GM19324 (cell line): Measurements from ENCODE around the gene PNKP.

Experiments
- ATAC-seq: cut with Tn5 transposase; IDR thresholded peaks from one replicate; pipeline ENCODE4 v1.9.1; 2021; ENCODE audit warnings: mild to moderate bottlenecking, moderate library complexity; ENCODE audit not compliant: unreplicated experiment, low FRiP score

Gene PNKP

DNA sequence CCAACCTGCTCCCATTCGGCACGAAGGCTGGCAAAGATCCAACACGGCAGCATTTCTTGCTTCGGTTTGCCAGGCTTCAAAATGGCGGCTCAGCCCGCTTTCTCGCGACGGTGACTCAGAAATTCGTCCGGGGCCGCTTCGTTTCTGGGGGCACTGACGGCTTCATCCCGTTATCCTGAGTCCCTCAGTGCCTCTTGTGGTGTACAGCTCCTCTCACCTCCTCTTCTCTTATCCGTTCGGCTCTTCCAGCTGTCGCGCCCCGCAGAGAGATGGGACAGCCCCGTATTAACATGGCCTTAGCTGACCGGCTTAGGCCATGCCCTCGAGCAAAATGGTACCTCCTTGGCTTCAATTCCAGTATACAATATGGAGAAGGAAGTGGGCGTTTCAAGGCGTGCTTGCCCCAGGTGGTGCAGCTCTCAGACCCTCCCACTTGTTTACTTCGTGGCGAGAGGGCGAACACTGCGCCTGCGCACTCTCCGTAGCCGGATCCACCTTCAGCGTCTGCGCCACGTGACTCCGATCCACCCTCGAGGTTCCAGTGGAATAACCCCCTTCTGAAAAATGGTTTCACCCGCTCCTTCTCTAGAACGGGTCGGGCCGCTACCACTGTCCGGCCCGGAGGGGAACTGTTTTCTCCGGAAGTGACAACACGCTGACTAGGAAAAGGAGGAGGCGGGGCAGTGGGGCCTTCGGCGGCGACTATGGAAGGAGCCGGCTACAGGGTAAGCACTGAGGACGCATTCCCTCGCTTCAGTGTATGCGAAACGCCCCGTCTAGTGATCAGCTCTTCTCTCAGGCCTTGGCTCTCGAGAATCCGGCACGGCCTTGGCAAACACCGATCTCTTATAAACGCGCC is 9.9 kb upstream of the PNKP start, which contains the start of the genes AKT1S1 and TBC1D17:
Gene AKT1S1 (minus strand): TSS at position 336 of the 859 bp plus-strand sequence. CDS start 4,060 bp downstream, outside the sequence.
Gene TBC1D17 (plus strand): TSS at position 683 of the 859 bp plus-strand sequence. CDS start 22 bp downstream, at position 705.
- ATAC-seq: peak; percentile 71

DNA sequence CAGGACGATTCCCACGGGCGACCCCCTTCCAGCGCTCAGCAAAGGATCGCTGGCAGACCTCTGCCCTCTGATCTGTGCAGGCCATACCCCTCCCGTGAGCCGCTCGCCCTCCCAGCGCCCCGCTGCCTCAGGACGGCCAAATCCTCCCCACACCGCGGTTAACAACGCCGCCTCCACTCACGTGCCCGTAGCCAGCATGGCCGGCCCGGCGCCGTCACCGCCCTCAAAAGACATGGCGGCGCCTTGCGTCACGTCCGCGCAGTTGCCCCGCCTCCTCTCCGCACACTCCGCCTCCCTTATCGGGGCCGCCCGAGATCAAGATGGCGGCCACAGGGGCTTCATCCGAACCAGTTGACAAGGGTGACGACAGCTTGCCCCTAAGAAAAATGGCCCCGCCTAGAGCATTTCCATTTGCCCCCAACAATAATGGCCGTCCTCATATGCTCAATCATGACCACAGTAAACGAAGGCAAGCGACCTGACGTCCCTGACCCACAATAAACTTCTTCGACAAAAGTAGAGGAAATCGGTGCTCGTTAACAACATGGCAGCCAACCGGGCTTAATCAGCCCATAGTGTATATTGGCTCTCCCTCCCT is 9.1 kb upstream of the PNKP start:
- peak; percentile 49 for ATAC-seq

DNA sequence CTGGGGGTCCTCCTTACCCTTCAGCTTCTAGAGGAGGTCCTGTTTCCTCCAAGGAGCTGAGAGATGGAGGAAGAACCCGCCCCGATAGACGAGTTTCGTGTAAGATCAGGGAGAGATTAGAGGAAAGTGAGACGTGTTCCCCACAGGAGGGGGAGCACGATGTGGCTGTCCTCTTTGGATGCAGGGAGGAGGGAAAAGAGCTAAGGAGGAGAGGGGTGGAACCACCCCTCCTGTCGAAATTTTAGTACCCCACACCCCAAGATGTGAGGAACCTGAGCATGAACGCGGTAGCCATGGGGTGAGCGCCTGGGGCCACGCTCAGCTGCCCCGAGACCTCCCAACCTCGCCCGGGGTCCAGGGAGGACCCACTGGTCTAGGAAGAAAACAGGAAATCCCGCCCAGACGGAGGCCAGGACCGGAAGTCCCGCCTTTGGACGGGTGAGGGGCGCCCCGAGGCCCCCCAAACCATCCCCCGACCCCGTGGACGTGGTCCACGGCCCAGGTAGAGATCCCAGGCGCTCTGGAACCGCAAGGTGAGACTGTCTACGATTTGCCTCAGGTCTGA is 8.6 kb upstream of the PNKP start:
- ATAC-seq: no peak

DNA sequence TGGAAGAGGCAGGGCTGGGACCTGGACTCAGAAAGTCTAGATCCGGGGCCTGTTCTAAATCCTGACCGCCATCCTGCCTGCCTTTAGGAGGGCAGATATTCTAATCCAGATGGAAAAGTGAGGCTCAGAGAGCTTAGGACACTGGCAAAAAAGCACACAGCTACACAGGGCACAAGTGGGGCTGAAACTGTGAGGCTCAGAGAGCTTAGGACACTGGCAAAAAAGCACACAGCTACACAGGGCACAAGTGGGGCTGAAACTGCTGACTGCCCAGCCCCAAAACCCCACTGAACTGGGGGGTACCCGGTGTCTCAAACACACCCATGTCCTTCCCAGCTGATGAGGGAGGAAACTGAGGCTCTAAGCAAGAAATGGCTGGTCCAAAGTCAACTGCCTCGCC is 7.8 kb upstream of the PNKP start:
- ATAC-seq: no peak

DNA sequence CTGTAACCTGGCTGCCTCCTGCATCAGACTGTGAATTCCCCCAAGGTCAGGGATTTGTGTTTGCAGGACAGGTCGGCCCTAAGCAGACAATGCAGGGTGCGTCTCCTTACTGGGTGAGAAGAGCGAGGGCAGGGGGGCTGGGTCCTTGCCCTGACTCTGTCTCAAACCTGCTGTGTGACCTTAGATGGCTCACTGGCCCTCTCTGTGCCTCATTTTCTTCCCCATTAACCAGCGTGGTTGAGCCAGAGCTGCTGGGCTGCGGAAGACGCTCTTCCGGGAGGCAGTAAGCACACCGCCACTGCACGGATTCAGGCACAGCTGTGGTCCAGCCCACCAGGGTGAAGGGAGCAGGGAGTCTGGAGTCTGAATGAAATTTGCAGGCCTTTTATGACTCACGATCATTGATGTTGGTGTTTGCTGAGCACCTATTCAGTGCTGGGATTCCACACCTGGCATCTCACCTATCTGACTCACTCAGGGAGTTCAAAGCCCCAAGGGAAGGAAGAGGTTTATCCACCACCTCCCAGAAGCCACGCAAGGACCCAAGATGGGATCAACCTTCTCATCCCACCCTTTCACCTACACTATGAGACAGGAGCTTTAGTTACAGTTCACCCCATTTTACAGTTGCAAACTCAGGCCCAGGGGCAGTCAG is 7.3 kb upstream of the PNKP start:
- ATAC-seq: no peak

DNA sequence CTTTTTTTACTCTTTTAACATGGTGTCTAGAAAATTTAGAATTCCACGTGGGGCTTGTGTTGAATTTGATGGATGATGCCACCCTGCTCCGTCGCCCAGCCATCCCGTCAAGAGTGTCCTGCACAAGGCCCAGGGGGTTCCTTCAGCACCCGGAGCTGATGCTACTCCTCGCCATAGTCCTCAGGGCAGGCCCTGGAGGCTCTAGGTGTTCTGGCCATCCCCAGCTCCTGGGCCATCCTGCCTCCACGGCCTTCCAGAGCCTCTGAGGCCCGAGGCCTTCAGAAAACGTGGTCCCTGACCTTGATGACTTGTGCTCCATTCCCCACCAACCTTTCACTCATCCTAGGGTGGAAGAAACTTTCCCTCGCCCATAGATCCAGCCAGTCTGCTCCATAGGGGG is 6.5 kb upstream of the PNKP start:
- no peak for ATAC-seq

DNA sequence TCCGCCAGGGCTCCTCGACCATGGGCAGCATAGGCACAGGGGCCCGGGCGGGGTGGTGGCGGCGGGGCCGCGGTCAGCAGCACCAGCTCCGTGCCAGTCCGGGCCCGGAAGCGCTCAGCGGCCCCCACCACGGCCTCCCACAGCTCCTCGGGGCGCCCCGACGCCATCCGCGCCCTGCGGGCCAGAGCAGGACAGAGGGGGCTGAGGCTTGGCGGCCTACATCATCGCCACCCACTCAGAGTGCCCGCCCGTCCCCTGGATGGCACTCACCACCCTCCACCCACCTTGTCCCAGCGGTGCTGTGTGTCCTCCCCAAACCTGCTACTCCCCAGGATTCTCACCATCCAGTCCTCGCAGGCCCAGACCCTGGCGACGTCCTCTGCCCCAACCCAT is 5.7 kb upstream of the PNKP start:
- no peak for ATAC-seq

DNA sequence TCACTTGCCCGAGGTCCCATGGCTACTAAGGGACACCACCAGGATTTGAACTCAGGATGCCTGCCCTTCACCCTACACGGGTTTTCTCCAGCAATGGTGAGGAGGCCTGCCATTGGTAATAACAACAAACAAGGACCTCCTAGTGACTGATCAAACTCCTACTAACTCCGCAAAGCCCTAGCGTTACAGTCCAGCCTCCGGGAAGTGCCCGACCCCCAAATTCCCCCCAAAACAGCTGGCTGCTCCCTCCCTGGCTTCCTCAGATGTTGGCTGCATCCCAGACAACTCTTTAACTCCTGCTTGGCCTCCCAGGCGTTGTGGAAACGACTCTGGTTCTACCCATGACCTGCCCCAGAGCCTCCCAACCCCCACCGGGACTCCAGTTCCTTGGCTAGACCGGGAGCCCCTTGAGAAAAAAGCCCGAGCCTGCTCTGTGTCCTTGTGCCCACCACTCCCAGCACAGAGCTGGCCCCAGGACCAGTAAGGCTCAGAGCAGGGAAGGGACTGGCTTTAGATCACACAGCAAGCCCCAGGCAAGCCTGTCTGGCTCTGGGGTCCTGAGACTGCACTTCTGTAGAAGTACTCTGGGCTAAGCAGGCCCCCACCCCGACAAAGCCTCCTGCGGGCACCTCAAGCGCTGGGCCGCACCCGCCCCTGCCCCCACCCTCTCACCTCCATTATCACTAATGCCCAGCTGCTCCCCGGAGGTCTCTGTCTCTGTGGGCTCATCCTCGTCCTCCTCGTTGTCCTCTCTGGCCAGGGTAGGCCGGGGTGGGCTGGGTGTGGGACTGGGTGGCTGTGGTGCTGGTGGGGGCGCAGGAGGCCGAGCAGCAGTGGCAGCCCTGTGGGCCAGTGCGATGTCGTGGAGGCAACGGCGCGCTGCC is 5.1 kb upstream of the PNKP start:
- ATAC-seq: no peak

DNA sequence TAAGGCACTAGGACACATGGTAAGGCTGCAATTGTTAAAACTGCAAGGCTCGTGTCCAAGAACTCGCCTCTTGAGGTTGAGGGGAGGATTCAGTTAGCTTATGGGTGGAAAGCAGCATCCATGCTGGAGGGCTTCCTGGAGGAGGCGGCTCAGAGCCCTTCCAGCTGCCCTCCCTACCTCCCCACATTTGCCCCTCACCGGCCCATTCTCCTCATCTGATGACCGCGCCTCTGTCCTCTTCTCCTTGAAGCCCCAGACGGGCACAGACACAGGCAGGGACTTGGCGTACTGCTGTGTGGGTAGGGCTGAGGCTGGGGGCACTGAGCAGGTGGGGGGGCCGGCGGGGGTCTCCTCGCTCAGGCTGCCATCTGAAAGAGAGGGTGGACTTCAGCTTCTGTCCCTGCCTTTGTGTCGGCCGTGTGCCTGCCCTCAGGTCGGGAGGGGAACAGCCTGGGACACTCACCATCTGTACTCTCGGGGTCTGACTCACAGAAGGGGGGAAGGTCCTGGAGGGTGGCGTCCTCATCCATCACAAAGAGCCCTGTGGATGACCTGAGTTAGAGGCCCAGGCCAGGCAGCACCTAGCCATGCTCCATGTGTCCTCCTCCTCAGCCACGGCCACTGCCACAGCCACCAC is 4.1 kb upstream of the PNKP start:
- ATAC-seq: no peak

DNA sequence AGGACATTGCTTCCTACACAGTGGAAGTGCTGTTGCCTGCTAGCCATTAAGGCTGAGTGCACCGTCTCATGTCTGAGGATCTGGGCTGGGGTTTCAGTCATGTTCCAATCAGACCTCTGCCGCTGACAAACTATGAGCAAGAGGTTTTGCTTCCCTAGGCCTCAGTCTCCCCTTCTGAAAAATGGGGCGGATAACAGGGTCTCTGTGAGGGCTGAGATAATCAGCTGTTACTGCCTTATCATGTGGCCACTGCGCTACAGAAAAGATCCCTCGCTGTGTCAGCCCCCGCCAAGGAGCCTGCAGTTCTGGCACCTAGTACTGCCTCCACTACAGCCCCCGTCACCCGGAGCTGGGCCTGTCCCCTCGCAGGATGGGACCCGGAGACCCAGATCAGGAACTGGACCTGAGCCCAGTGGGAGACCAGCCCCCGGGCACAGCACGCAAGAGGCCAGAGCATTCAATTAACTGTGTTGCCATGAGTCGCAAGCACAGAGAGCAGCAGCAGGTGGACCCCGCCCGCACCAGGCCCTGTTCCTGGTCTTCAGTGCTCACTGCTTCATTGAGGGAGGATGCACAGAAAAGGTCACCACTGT is 3.0 kb upstream of the PNKP start:
- ATAC-seq: no peak

DNA sequence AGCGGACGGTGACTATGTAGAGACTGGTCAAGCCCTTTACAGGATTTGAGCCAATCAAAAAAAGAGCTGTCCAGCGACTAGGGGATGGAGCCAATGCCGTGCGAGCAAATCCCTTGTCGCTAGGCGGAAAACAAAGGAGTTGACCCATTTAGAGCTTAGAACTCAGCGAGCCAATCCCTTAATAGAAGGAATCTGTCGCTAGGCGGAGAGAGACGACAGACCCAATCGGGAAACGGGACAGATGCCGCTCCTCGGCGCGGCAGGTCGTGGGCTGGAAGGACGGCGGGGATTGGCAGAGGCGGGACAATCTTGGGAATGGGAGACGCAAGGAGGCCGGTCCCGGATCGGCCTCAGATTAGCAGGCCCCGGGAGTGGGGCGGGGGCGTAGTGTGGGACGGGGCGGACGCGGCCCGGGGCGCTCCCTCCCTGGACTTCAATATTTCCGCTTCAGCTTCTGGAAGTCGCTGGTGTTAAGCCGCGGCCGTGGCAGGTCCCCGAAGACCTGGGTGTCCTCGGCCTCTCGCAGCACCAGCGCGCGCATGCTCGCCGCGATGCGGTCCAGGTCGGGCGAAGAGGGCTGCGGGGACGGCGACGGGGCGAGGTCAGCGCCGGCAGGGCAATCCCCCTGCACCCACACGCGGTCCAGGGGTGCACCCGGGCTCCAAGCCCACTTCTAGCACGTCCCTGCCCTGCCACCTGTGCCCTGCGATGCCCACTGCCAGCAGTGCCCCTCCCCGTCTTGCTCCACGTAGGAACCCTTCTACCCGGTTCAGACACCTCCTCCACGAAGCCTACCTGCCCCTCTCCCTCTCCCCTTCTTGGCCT is 2.3 kb upstream of the PNKP start:
- ATAC-seq: peak; percentile 75

DNA sequence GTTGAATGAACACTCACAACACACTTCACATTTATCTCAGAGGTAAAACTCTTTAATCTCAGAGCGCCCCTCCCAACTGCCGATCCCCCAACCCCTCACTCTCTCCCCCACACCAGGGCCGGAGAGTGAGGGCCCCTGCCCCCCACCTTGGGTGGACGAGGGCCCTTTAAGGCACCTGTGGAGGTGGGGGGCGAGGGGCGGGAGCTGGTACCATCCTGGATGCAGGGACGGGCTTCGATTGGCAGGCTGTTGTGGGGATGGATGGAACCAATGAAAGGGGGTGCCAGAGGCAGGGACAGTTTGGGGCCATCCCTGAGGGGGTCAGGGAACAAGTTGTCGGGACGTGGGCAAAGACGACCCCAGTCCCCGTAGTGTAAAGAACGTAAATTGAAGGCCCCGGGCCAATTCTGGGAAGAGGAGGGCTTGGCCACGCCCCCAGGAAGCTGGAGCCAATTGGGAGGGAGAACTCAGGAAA is 1.7 kb upstream of the PNKP start:
- peak; percentile 6 for ATAC-seq

DNA sequence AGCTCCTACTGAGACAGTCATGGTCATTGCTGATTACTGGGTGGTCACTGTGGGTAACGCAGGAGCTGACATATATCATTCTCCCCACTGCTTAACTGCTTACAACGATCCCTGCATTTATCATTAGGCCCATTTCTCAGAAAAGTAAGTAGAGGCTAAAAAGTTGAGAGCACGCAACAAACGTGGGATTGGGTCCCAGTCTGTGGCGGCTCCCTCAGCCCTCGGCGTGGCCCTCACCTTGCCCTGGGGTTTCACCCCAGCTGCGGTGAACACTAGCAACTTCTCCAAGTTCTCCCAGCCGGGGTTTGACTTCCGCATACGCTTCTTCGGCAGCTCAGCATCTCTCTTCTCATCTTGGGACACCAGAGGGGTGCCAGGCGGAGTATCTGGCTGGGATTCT is 2.5 kb downstream of the PNKP start:
- ATAC-seq: no peak

DNA sequence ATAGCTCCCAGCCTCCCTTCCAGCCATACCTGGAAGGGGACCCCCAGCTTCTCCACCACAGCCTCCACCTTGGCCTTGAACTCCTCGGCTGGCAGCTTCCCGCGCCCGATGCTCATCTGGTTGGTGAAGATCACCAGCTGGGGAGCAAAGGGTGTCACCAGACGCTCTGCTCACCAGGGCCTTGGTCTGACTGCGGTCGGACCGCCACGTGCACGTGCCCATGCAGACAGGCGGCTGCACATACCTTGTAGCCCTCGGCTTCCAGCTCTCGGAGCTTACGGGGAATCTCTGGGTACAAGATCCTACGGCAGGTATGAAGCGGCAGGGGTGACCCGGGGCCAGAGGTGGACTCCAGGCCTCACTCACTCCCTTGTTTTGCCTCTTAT is 3.4 kb downstream of the PNKP start:
- no peak for ATAC-seq

DNA sequence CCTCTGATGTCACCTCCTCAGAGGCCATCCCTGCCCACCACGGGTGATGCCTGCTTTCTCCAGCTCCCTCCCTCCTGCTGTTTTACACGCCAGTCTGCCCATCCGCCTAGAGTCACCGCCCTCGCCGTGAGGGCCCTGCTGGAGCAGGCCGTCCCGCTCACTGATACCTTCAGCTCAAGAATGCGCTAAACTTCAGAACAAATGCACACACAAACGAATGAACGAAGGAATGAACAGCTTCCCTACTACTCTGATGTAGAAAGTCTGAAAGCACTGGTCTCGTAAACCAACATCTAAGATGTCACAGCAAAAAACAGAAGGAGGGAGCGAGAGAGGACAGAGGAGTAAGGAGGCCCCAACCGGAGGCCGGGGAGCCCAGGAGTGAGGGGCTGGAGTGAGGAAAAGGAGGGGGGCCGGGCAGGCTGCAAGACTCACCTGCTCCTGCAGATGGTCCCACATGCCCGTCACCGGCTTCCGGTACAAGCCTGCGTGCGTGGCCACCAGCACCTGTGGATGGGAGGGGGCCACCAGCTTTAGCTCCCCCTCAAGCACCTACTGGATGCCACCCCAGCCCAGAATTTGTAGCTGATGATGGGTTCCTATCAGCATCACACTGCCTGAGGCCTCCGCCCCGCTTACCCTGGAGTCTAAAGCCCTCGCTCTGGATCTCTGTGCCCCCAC is 4.0 kb downstream of the PNKP start:
- ATAC-seq: no peak

DNA sequence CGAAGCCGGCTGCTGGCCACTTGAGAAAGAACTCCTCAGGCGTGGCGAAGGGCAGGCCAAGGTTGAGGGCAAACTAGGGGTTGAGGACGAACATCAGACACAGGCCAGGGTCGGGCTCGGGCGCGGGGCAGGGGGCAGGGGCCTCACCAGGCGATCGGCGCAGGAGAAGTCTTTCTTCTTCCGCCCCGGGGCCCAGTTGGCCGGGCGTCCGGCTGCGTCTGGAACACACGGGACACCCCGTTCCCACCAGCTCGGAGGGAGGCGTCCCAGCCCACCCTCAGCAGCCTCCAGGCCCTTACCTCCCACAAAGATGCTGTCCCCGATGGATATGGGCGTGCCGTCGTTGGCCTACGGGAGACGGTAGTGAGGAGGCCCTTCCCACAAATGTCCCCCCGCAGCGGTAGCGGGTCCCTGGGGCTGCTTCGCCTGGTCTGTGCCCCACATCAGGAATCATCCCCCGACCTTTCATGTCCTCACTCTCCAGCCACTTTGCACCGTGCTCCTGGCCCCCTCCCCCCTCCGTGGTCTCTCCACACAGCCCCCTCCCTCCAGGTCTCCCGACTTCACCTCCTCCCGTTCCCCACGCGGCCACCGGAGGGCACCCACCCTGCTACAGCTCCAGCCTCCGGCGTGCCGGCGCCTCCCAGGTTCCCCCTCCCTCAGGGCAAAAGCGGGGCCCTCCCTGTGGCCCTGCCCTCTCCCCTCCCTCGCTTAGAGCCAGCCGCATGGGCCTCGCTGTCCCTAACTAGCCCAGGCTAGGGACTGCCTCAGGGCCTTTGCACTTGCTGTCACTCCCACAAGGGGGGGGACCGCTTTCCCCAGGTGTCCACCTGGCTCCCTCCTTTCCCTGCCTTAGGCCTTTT is 4.8 kb downstream of the PNKP start:
- ATAC-seq: no peak
